Hepatic stellate cell (primary cell): ENCODE results near the gene PALS2.

Experiments used
- DNase-seq: peaks from one replicate; pipeline ENCODE4 v3.0.0; 2011; ENCODE audit warnings: low spot score

Gene PALS2

DNA sequence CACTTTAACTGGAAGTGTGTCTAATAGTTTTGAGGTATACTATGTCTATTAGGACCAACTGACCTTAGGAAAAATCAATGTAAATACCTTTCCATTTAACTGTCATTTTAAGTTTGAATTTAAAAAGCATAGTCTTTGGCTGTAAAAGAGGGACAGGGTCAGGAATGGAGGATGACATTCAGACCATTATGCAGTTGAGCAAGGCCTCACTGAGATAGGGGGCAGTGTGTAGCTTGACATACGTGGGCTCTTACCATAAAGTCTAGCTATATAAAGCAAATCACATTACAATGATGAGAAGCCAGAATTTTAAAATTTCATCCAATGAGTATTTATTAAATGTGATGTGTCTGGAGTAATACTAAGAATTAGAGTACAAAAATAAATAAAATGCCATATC, 17.9 kb downstream of the PALS2 start:
- DNase-seq = no peak

DNA sequence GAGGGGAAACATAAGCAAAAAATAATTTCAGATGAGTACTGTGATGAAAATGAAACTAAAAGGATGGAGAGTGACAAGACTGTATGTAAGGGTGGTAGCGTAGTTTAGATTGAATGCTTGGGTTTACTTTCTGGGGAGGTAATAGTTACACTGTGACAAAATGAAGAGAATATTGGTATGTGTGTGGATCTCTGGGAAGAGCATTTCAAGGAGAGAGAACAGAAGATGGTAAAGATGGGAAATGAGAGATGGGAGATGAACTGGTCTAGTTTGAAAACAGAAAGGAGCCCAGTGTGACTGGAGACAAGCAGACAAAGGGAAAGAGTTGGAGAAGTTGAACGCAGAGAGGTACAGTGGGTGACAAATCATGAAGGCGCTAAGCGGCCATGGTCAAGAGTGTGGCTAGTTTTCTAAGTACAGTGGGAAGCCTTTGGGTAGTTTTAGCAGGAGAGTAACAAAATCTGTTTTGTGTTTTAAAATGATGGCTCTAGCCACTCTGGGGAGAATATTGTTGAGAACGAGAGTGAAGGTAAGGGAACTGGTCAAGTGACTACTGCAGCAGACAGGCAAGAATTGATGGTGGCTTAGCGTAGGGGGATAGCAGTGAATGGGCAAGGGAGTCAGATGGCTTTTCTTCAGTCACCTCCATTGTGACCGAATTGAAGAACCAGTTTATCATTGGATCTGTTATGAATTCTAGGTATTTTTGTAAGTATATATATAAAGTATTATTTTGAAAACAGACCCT, 22.6 kb downstream of the PALS2 start:
- no peak for DNase-seq

DNA sequence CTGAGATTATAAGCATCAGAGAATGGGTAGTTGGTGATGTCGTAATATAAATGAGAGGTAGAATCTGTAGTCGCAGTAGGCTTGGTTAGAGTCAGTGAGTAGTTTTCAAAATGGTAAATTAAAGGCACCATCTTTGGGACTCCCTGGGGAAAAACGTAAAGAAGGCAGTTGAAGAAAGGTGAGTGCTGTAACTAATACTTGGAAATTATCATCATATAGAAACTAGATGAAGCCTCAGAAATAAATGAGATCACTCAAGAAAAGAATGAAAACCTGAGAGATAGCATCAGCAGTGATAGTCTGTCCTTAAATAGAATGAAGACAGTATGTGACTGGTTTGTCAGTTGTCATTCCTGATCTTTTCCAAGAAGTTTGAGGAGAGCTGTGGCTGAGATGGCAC, 23.8 kb downstream of the PALS2 start:
- DNase-seq = no peak

DNA sequence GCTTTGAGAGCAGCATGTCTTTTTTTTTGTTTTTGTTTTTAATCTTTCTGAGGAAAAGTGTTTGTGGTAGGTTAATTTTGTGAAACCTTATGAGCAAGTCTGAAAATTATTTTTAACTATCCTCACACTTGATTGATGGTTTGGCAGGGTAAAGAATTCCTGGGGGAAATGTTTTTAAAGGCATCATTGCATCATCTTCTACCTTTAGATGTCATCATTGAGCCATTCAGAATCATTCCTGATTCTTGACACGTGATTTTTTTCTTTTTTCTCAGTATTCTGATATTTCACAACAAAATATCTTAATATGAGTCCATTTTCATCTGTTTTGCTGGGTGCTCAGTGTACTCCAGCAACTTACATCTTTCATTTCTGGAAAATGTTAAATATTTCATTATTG, 28.3 kb downstream of the PALS2 start:
- DNase-seq = no peak

DNA sequence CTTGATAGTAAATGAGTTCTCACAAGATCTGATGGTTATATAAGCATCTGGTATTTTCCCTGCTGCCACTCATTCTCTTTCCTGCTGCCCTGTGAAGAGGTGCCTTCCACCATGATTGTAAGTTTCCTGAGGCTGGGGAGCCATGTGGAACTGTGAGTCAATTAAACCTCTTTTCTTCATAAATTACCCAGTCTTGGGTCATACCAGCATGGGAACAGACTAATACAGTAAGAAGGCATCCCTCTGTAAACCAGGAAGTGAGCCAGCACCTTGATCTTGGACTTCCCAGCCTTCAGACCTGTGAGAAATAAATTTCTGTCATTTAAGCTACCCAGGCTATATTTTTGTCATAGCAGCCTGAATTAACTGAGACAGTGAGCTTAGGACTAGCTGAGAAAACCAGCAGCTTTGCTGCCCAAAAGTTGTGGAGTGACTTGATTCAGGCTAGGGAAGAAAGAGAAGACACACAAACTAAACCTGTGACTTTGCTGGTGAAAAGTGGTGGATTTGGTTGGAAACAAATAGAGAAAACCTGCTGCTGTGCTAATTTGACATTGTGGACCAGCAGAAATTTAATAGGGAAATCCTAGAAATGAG, 29.7 kb downstream of the PALS2 start:
- no peak for DNase-seq

DNA sequence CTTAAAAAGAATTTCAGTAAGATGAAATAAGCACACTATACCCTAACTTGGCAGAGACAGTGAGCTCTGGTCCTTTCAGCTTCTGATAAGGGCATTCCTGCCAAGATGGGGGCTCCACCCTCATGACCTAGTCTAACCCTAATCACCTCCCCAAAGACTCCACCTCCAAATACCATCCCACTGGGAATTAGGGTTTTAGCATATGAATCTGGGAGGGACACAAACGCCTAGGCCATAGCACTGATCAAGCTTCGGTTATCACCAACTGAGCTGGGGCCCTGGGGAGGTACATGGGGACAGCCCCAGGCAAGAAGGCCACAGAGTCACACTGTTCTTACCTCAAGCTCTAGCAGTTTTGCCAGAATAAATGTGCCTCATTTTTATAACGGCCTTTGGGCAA, 31.4 kb downstream of the PALS2 start:
- DNase-seq = no peak

DNA sequence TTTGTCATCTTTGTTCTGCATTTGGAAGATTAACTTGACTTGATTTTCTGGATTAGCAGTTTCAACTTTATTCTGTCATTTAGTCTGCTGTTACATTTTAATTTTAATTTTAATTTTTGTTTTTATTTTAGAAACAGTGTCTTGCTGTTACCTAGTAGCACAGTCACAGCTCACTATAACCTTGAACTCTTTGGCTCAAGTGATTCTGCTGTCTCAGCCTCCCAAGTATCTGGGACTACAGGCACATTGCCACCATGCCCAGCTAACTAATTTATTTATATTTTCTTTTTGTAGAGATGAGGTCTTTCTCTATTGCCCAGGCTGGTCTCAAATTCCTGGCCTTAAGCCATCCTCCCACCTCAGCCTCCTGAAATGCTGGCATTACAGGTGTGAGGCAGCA, 35.3 kb downstream of the PALS2 start:
- no peak for DNase-seq

DNA sequence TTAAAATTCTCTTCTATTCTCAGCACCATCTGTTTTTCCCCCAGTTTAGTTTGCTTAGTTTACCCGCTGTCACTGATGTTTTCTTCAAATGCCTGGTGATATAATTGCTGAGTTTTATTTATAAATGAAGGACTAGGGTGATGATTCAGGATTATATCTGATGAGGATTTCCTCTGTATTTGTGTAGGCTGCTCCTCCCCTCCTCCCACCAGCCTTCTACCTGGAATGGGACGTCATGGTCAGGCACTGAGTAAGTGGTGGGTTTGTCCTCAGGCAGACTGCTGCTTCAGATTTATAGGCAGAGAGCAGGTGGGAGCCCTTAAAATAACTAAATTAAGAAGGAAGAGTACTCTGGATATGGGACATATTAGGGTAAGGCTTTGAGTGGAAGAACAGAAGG, 35.8 kb downstream of the PALS2 start:
- DNase-seq = no peak

DNA sequence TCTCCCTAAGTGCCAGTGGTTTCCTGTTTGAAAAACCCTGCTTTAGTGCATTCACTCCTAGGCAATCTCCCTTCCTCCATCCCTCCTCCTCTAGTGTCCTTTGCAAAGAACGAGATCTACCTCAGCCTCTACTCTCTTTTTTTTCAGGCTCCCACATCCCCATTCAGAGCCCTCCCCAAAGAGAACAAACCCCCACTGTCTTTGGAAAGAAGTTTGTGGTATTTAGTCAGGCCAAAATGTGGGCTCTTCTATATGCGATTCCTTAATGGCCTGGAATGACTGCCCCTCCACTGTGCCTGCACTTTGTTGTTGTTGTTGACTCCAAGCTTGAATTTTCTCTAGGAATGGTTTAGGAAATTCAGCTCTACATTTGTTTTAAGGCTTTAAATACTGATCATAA, 36.3 kb downstream of the PALS2 start:
- no peak for DNase-seq

DNA sequence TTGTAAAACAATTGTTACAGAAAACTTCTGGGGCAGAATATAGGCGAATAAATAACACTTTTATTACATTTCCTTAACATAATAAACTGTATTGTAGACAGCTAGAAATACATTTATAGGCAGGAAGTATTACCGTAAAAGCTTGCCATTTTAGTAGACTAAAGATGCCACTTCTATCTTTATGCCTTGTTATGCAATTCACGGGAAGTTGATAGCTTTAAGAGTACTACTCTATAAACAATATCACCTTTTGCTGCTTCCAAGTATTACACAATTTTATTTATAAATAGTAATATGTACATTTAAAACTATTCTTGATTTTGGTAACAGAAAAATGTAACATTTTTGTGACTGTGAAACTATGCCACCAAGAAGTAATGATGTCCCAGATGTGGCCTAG, 37.9 kb downstream of the PALS2 start:
- DNase-seq = no peak

DNA sequence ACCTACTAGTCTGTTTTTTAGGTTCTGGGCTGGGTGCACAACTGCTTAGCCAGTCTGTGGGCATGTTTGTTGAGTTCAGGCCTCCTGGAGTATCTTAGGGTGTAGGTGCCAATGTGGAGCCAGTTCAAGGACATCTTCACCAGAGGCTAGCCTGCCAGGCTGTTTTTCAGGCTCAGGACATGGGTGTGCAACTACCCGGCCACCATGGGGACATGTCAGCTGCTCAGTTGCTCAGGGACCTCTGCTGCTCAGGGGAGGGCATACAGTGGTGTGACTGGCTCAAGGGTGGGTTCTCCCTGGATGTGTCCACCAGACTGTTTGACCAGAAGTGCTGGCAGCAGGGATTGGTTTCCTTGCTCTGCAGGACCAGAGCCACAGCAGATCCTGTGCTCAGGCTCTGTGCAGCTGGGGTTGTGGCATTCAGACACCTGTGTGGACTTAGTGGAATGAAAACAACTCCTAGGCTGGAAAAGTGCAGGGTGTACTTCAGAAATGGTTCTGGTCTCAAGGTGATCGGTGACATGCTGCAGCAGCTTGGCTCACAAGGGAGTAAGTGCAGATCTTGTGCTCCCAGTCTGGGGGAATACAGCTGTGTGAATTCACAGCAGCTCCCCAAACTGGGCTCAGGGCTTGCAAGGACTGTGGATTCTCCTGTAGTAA, 44.8 kb downstream of the PALS2 start:
- no peak for DNase-seq

DNA sequence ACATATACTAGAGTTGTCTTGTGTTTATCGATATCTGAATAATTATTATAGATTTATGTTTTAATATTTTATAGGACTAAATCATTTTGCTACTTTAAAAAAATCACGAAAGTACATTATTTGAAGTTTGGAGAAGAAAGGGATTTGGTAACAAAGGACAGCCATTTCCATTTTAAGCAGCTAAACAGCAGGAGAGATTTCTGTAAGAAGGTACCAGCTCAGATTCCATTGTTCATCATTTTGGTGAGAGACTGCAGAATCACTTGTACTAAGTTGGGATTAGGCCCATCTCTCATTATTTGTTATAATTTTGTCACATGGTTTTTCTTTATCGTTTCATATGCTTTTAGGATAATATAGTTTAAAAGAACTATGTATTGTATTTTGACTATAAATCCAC, 46.7 kb downstream of the PALS2 start:
- DNase-seq = no peak

DNA sequence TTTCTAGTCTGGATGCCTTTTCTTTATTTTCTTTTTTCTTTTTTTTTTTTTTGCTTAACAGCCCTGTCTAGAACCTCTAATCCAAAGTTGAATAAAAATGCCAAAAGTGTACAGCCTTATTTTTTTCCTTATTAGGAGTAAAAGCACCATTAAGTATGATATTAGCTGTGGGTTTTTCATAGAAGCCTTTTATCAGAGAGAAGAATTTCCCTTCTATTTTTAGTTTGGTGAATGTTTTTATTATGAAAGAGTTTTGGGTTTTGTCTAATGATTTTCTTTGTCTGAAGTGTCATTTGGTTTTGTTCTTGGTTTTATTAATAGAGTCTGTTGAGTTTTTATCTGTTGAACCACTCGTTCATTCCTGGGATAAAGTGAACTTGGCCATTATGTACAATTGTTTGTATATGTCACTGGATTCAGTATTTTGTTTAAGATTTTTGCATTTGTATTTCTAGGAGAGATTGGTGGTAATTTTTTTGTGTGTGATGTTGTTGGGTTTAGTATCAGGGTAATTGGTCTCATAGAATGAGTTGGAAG, 49.5 kb downstream of the PALS2 start:
- DNase-seq = no peak
